Gastrocnemius medialis (tissue), 4 donors: Measurements from ENCODE around the gene CCDC102B.

Experiments
- POLR2A ChIP-seq, 2 donors: fragments of 450-650 bp; IDR thresholded peaks; one replicate each; pipeline ENCODE4 v1.6.1; 2017; ENCODE audit warnings: antibody characterized with exemption in 2 of 2, mild to moderate bottlenecking in 2 of 2, moderate library complexity in 2 of 2
- TF ChIP-seq, protein P1 (sequence below), 5 experiments: fragments of 450-650 bp in 3 of 5; fragments of 200-600 bp in 2 of 5; sonication (generic) in 2 of 5; IDR thresholded peaks in 4 of 5; conservative IDR thresholded peaks in 1 of 5; 1 replicate in 4 of 5; 2 replicates in 1 of 5; pipeline ENCODE4 v1.5.1; 2016 to 2019; ENCODE audit warnings: antibody characterized with exemption in 5 of 5, mild to moderate bottlenecking in 3 of 5, moderate library complexity in 3 of 5

DNA sequence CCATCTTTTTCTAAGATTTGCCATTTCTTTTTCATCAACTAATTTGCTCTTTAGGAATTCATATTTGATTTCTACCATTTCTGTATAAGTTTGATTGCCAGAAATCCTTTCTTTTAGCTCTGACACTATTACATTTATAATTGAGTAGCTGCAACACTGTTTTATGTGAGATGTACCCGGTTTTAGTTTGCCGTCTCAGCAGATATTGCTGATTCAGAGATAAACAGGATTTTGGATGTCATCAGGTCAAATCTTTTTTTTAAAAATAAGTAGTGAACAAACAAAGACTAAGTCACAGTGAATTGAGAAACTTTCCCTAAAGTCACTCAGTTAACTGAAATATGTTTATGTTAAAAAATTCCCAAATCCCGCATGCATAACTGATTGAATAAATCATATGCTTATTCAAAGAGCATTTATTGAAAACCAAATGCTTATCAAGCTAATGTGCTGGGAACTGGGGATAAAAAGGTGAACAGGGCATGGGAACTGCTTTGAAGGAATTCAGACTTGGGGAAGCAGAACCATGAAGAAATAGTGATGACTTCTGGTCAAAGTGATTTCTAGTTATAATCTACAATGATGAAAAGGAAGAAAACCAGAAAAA is 19.5 kb upstream of the CCDC102B start:
- no peak for TF ChIP-seq POLR2A (IDR thresholded peaks at IDR 0.05)
- TF ChIP-seq, protein P1, sequence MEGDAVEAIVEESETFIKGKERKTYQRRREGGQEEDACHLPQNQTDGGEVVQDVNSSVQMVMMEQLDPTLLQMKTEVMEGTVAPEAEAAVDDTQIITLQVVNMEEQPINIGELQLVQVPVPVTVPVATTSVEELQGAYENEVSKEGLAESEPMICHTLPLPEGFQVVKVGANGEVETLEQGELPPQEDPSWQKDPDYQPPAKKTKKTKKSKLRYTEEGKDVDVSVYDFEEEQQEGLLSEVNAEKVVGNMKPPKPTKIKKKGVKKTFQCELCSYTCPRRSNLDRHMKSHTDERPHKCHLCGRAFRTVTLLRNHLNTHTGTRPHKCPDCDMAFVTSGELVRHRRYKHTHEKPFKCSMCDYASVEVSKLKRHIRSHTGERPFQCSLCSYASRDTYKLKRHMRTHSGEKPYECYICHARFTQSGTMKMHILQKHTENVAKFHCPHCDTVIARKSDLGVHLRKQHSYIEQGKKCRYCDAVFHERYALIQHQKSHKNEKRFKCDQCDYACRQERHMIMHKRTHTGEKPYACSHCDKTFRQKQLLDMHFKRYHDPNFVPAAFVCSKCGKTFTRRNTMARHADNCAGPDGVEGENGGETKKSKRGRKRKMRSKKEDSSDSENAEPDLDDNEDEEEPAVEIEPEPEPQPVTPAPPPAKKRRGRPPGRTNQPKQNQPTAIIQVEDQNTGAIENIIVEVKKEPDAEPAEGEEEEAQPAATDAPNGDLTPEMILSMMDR (IDR thresholded peaks at IDR 0.05 in 4 of 5, conservative IDR thresholded peaks at IDR 0.05 in 1 of 5): no peak
